PFSK-1 (cell line): Measurements from ENCODE around the gene SGSH.

ENCODE experiments used
- FOXP2 ChIP-seq: optimal IDR thresholded peaks from 2 replicates; pipeline ENCODE3; 2011; ENCODE audit warnings: borderline replicate concordance, control low read depth, inconsistent platforms; ENCODE audit not compliant: insufficient read depth; ENCODE audit errors: extremely low read length, extremely low read depth
- POLR2AphosphoS5 ChIP-seq: IDR thresholded peaks from 2 replicates; pipeline ENCODE4 v1.6.1; 2012; ENCODE audit warnings: low read depth, mild to moderate bottlenecking, control low read depth, low read length, moderate library complexity
- SIN3A ChIP-seq: IDR thresholded peaks from 2 replicates; pipeline ENCODE4 v1.6.1; 2012; ENCODE audit warnings: mild to moderate bottlenecking, low read length, moderate library complexity, borderline replicate concordance; ENCODE audit not compliant: insufficient read depth
- TAF1 ChIP-seq: IDR thresholded peaks from 2 replicates; pipeline ENCODE4 v1.6.1; 2012; ENCODE audit warnings: low read length, control low read depth, borderline replicate concordance; ENCODE audit not compliant: insufficient read depth
- TF ChIP-seq, protein P1 (sequence below), 2 experiments: IDR thresholded peaks; 2 replicates each; pipeline versions ENCODE4 v1.6.1 to v1.8.0; 2011 to 2012; ENCODE audit warnings: low read depth in 2 of 2, low read length in 2 of 2, control low read depth in 1 of 2, inconsistent platforms in 1 of 2, mild to moderate bottlenecking in 1 of 2, moderate library complexity in 1 of 2; ENCODE audit not compliant: insufficient read depth in 1 of 2

SGSH gene

DNA sequence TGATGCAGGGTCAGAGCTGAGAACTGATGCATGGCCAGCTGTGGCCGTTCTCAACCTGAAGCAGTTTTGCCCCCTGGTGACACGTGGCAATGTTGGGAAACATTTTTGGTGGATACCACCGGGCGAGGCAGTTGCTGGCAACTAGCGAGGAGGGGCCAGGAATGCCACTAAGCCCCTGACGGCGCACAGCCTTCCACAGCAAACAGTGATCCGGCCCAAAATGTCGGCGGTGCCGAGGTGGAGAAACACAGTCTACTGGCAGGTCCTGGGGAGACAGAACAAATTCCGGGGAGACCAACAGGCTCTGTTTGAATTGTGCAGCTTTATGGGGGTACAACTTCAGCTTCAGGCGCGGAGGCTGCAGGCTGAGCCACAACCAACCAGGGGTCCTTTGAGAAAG, 8.3 kb upstream of the SGSH start:
- TF ChIP-seq POLR2AphosphoS5 (no peak), FOXP2 (no peak), SIN3A (no peak), TAF1 (no peak)
- TF ChIP-seq, protein P1, sequence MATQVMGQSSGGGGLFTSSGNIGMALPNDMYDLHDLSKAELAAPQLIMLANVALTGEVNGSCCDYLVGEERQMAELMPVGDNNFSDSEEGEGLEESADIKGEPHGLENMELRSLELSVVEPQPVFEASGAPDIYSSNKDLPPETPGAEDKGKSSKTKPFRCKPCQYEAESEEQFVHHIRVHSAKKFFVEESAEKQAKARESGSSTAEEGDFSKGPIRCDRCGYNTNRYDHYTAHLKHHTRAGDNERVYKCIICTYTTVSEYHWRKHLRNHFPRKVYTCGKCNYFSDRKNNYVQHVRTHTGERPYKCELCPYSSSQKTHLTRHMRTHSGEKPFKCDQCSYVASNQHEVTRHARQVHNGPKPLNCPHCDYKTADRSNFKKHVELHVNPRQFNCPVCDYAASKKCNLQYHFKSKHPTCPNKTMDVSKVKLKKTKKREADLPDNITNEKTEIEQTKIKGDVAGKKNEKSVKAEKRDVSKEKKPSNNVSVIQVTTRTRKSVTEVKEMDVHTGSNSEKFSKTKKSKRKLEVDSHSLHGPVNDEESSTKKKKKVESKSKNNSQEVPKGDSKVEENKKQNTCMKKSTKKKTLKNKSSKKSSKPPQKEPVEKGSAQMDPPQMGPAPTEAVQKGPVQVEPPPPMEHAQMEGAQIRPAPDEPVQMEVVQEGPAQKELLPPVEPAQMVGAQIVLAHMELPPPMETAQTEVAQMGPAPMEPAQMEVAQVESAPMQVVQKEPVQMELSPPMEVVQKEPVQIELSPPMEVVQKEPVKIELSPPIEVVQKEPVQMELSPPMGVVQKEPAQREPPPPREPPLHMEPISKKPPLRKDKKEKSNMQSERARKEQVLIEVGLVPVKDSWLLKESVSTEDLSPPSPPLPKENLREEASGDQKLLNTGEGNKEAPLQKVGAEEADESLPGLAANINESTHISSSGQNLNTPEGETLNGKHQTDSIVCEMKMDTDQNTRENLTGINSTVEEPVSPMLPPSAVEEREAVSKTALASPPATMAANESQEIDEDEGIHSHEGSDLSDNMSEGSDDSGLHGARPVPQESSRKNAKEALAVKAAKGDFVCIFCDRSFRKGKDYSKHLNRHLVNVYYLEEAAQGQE (IDR thresholded peaks at IDR 0.05; ENCODE audit: insufficient read depth in 1 of 2, low read depth in 2 of 2, low read length in 2 of 2) = no peak

DNA sequence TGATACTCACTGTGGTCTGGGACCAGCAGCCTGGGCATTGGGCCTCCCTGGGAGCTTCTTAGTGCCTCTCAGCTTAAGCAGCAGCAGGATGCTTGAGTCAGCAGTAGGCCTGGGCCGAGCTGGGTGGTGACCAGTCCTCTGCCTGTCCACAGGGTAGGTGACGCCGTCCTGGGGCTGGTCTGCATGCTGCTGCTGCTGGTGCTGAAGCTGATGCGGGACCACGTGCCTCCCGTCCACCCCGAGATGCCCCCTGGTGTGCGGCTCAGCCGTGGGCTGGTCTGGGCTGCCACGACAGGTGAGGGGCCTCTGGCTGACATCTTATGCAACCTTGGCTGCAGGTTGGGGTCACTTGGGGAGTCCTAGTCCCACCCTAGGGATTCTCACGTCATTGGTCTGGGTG, 7.5 kb upstream of the SGSH start:
- TF ChIP-seq POLR2AphosphoS5 (no peak), FOXP2 (no peak), SIN3A (no peak), TAF1 (no peak)
- TF ChIP-seq, protein P1 (IDR thresholded peaks at IDR 0.05; ENCODE audit: insufficient read depth in 1 of 2, low read depth in 2 of 2, low read length in 2 of 2) = no peak

- TF ChIP-seq, protein P1 (IDR thresholded peaks at IDR 0.05; ENCODE audit: insufficient read depth in 1 of 2, low read depth in 2 of 2, low read length in 2 of 2) = no peak
- TF ChIP-seq POLR2AphosphoS5 (no peak), FOXP2 (no peak), SIN3A (no peak), TAF1 (no peak)
Observed at GRCh38 chr17:80227156-80227555, 7.0 kb upstream of the SGSH start.

GRCh38 chr17:80225230-80225629, 5.1 kb upstream of the SGSH start:
- TF ChIP-seq FOXP2 = no peak

DNA sequence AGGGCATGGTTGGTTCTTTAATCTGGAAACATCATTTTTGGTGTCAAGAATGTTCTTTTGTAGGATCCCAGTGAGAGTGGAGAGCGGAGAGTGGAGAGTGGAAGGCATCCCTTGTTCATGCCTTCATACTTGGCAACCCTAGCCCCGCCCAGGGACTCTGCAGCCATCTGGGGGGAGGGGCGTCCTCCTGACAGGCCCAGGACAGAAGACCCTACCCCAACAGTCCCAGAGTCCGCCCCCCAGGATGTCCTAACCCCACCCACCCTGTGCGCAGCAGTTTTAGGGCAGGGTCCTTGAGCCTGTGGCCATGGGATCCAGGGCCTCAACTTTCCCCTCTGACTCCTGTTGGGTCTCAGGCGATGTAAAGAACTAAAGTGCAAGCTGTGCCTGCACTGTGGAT, 4.5 kb upstream of the SGSH start:
- TF ChIP-seq, protein P1 (IDR thresholded peaks at IDR 0.05; ENCODE audit: insufficient read depth in 1 of 2, low read depth in 2 of 2, low read length in 2 of 2) = no peak
